Astrocyte of the spinal cord (primary cell): ENCODE measurements around the gene SPP1.

Source experiments
- DNase-seq: peaks from one replicate; pipeline ENCODE4 v3.0.0; 2011; ENCODE audit warnings: low read depth, low spot score
- H3K4me3 ChIP-seq: 2 replicates; pipeline ENCODE4 v1.5.1; 2011; ENCODE audit warnings: low read depth, mild to moderate bottlenecking, low read length, moderate library complexity
- CTCF ChIP-seq: IDR thresholded peaks from 2 replicates; pipeline ENCODE4 v1.5.1; 2012; ENCODE audit warnings: low read depth, mild to moderate bottlenecking, low read length, inconsistent platforms
- in situ Hi-C: cut with HindIII; loops from 2 replicates; pipeline ENCODE4 v1.10.0; 2017; ENCODE audit warnings: low sequenced_read_pairs

SPP1 gene

DNA sequence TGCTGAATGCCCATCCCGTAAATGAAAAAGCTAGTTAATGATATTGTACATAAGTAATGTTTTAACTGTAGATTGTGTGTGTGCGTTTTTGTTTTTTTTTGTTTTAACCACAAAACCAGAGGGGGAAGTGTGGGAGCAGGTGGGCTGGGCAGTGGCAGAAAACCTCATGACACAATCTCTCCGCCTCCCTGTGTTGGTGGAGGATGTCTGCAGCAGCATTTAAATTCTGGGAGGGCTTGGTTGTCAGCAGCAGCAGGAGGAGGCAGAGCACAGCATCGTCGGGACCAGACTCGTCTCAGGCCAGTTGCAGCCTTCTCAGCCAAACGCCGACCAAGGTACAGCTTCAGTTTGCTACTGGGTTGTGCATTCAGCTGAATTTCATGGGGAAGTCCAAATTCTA is at the start of gene SPP1:
TSS of gene SPP1 (plus strand) at position 249 of the 400 bp plus-strand sequence. CDS start 1,182 bp downstream, outside the sequence.
- in situ Hi-C loops: no loop called here
- DNase-seq: peak; percentile 37
- H3K4me3 ChIP-seq: no peak within 1 kb of the TSS
- TF ChIP-seq CTCF: no peak

DNA sequence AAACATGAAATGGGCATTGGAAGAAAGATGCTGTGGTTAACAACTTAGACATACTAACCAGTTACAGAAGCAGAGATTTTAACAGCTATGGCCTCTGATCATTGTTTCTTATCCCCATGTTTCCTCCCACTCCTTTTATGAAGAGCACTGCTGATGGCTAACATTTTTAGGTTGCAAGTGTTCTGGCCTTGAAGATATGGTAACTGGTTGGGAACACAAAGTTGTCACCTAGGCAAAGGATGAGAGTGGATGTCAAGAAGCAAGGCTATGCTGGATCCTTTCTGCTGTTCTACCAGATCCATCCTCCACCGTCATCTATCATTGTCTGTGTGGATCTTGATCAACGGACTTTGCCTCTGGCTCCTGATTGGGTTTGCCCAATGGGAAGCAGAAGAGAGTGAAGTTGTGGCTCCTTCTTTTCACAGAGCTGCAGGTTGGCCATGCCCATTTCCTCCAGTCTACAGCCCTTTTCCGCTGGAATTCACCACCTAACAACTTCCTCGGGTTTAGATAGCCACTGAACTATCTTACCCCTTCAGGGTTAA is 48.9 kb upstream of the SPP1 start:
- no peak overlapping the region for H3K4me3 ChIP-seq
- TF ChIP-seq CTCF: no peak
- no peak for DNase-seq
- in situ Hi-C loops: no loop called here

GRCh38 chr4:87930629-87931028 is 44.9 kb upstream of the SPP1 start:
- in situ Hi-C loops: no loop called here
- H3K4me3 ChIP-seq: no peak overlapping the region
- no peak for DNase-seq
- TF ChIP-seq CTCF: no peak

DNA sequence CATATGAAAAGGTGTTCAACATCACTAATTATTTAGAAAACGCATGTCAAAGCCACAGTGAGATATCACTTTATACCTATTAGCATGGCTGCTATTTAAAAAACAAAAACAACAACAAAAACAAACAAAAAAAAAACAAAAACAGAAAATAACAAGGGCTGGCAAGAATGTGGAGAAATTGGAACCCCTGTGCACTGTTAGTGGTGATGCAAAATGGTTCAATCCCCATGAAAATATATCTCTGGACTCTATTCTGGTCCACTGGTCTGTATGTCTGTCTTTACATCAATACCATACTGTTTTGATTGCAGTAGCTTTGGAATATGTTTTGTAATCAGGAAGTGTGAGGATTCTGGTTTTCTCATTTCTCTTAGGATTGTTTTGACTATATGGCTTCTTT is 43.6 kb upstream of the SPP1 start:
- no peak for DNase-seq
- TF ChIP-seq CTCF: no peak
- in situ Hi-C loops: no loop called here
- no peak overlapping the region for H3K4me3 ChIP-seq

GRCh38 chr4:87932718-87933141 is 42.8 kb upstream of the SPP1 start:
- in situ Hi-C loops: no loop called here
- no peak for TF ChIP-seq CTCF
- no peak for DNase-seq
- H3K4me3 ChIP-seq: no peak overlapping the region

DNA sequence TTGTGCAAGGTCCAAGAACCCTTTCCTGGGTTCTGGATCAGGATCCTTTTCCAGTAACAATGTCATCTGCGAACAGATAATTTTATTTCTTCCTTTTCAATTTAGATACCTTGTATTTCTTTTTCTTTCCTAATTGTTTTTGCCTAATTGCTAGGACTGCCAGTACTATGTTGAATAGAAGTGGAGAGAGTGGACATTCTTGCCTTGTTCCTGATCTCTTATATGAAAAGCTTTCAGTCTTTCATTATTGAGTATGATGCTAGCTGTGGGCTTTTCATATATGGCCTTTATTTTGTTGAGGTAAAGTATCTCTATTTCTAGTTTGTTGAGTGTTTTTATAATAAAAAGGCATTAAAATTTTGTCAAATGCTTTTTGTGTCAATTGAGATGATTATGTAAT is 42.2 kb upstream of the SPP1 start:
- no peak overlapping the region for H3K4me3 ChIP-seq
- no peak for TF ChIP-seq CTCF
- no peak for DNase-seq
- in situ Hi-C loops: no loop called here

DNA sequence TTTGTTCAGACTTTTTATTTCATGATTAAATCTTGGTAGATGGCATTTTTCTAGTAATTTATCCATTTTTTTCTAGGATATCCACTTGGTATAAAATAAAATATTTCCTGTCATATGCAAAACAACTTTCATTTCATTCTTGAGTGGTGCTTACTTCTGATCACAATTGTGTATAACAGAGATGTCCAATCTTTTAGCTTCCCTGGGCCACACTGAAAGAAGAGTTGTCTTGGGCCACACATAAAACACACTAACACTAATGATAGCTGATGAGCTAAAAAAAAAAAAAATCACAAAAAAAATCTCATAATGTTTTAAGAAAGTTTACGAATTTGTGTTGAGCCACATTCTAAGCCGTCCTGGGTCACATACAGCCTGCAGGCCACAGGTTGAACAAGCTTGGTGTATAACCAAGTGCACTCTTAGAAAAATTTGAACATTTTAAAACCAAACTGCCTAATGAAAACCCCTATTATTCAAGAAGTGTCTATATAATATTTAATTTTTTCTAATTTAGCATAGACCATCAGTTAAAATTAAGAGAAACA is 41.3 kb upstream of the SPP1 start:
- DNase-seq: no peak
- no peak overlapping the region for H3K4me3 ChIP-seq
- no peak for TF ChIP-seq CTCF
- in situ Hi-C loops: no loop called here
